Measurements from ENCODE around the gene MTMR1.

GRCh38 chrX:150643958-150644357 is 49.2 kb upstream of the MTMR1 start:
- TF ChIP-seq CTCF (IDR thresholded peaks at IDR 0.05) (no peak), EP300 (IDR thresholded peaks at IDR 0.05) (no peak), POLR2A (IDR thresholded peaks at IDR 0.05) (no peak)

Measured in ovary (tissue), 3 donors.